ENCODE data around the gene GLCE.

- TF ChIP-seq GATA2 (IDR thresholded peaks at IDR 0.05; ENCODE audit: low read depth, low read length) = no peak
- TF ChIP-seq GATA3 (IDR thresholded peaks at IDR 0.05; ENCODE audit: low read depth, low read length) = no peak
Measured at GRCh38 chr15:69119001-69119400, 41.4 kb upstream of the GLCE start.

Data from SH-SY5Y (cell line).